Spleen (tissue), 11 donors: ENCODE data around the gene ZBTB7C. TPM values are rescaled to one million over a fixed set of nuclear protein-coding genes. Genes with fewer than 3 reads are reported as not detected.

Source experiments
- DNase-seq: peaks from one replicate; pipeline ENCODE4 v3.0.0-alpha.2; 2020
- H3K27ac ChIP-seq, 8 donors: fragments of 200-600 bp; sonication (generic) in 7 of 8; 1 replicate in 4 of 8; 2 replicates in 4 of 8; pipeline versions ENCODE4 v1.5.0 to v1.8.0; 2016 to 2021; ENCODE audit warnings: inconsistent platforms in 4 of 8, mild to moderate bottlenecking in 4 of 8, moderate library complexity in 1 of 8
- H3K27me3 ChIP-seq, 7 donors: fragments of 200-600 bp; sonication (generic) in 6 of 7; replicated peaks in 1 of 7; 1 replicate in 4 of 7; 2 replicates in 3 of 7; pipeline versions ENCODE4 v1.5.0 to v1.8.0; 2016 to 2021; ENCODE audit warnings: inconsistent platforms in 3 of 7, mild to moderate bottlenecking in 1 of 7
- H3K36me3 ChIP-seq, 6 donors: fragments of 200-600 bp; sonication (generic) in 5 of 6; 1 replicate in 4 of 6; 2 replicates in 2 of 6; pipeline versions ENCODE4 v1.5.0 to v1.8.0; 2016 to 2021; ENCODE audit warnings: inconsistent platforms in 2 of 6
- H3K4me1 ChIP-seq, 6 donors: fragments of 200-600 bp; sonication (generic) in 5 of 6; 1 replicate in 3 of 6; 2 replicates in 3 of 6; pipeline versions ENCODE4 v1.5.0 to v1.8.0; 2016 to 2021; ENCODE audit warnings: inconsistent platforms in 3 of 6
- H3K4me3 ChIP-seq, 8 donors: fragments of 200-600 bp; sonication (generic) in 7 of 8; 1 replicate in 4 of 8; 2 replicates in 4 of 8; pipeline versions ENCODE4 v1.5.0 to v1.8.0; 2016 to 2021; ENCODE audit warnings: inconsistent platforms in 4 of 8, mild to moderate bottlenecking in 4 of 8, moderate library complexity in 2 of 8
- H3K9me3 ChIP-seq, 8 donors: fragments of 200-600 bp; sonication (generic) in 7 of 8; 1 replicate in 4 of 8; 2 replicates in 4 of 8; pipeline versions ENCODE4 v1.5.0 to v1.8.0; 2016 to 2021; ENCODE audit warnings: inconsistent platforms in 4 of 8
- CTCF ChIP-seq, 11 experiments: fragments of 200-600 bp in 7 of 11; fragments of 450-650 bp in 4 of 11; sonication (generic) in 4 of 11; IDR thresholded peaks in 8 of 11; conservative IDR thresholded peaks in 3 of 11; 1 replicate in 7 of 11; 2 replicates in 4 of 11; pipeline versions ENCODE4 v1.4.0 to v1.8.0; 2016 to 2021; ENCODE audit warnings: antibody characterized with exemption in 11 of 11, inconsistent platforms in 4 of 11, mild to moderate bottlenecking in 1 of 11
- POLR2A ChIP-seq, 3 donors: fragments of 450-650 bp; IDR thresholded peaks; one replicate each; pipeline ENCODE4 v1.5.1; 2017; ENCODE audit warnings: antibody characterized with exemption in 3 of 3, mild to moderate bottlenecking in 1 of 3
- POLR2AphosphoS5 ChIP-seq, 3 donors: sonication (generic); formaldehyde crosslinking; IDR thresholded peaks; one replicate each; pipeline ENCODE4 v1.5.1; 2017; ENCODE audit warnings: antibody characterized with exemption in 3 of 3
- whole genome bisulfite sequencing, 5 donors: extraction: QIAGEN DNeasy Blood & Tissue Kit in 3 of 5; methylation state at CpG; one replicate each; pipeline versions ENCODE4 v1.1.5 to v1.1.7; 2013 to 2018; 5-methylcytosine and 5-hydroxymethylcytosine counted together
- intact Hi-C: fragments of 100-400 bp; cut with DNase I; formaldehyde crosslinking; loops from one replicate; pipeline ENCODE4 v1.15.0; 2023; ENCODE audit warnings: low total_unique reads
- polyA plus RNA-seq, 3 donors: library from polyadenylated mRNA; stranded (reverse); fragments of 200-250 nt; gene quantifications; one replicate each; pipeline ENCODE4 v1.2.1, GENCODE V29; 2013
- total RNA-seq, 7 donors: library from RNA; depleted of rRNA in 3 of 7; stranded (reverse); fragments of >200 nt in 3 of 7; fragmentation: NEBNext Ultra II Directional in 4 of 7; extraction: Animal tissue kit (Norgen Biotek cat#: 25700) in 4 of 7; gene quantifications; one replicate each; pipeline versions ENCODE4 v1.1.0 to v1.2.1, GENCODE V29; 2016 to 2021
- donor health status: healthy with polysubstance abuse.
- donor health status: DM: no; HTN: no; CAD: no; lungs with moderate emphysema.
- donor health status: DM: no; HTN: no; CAD: no.
- donor health status: Bipolar disorder and iron deficiency.
- donor health status: healthy.
- donor health status: DM: no; HTN: no; CAD: no.
- donor health status: DM: yes; HTN: yes; CAD: no.

ZBTB7C gene
- total and polyA plus RNA-seq, 10 donors: 1.00 to 64.2 (median 18.8) TPM

- 80 to 100% (median 93%) methylated on average over 2 to 3 of the region's 3 CpGs for WGBS, 5 donors
- Histone ChIP-seq H3K27me3 (peaks cover 0 to 7% (median 0%) of the 10 kb centered on the region in 7 donors), H3K36me3 (no peaks in the 10 kb centered on the region), H3K4me1 (peaks cover 2 to 30% (median 11%) of the 10 kb centered on the region in 6 donors), H3K4me3 (no peak overlapping the region), H3K9me3 (no peaks in the 10 kb centered on the region), H3K27ac (no peak overlapping the region)
- peak; percentile 40 for DNase-seq
- intact Hi-C loops: no loop called here
- TF ChIP-seq CTCF (IDR thresholded peaks at IDR 0.05 in 8 of 11, conservative IDR thresholded peaks at IDR 0.05 in 3 of 11) (no peak), POLR2AphosphoS5 (IDR thresholded peaks at IDR 0.05) (no peak), POLR2A (IDR thresholded peaks at IDR 0.05) (no peak)
These were observed 74.3 kb downstream of the ZBTB7C start for GRCh38 chr18:48334845-48335244.

- TF ChIP-seq POLR2AphosphoS5 (IDR thresholded peaks at IDR 0.05) (peak in 1 of 3 donors; percentile 40), CTCF (IDR thresholded peaks at IDR 0.05 in 8 of 11, conservative IDR thresholded peaks at IDR 0.05 in 3 of 11) (no peak), POLR2A (IDR thresholded peaks at IDR 0.05) (no peak)
- Histone ChIP-seq H3K27me3 (peaks cover 0 to 7% (median 0%) of the 10 kb centered on the region in 7 donors), H3K36me3 (no peaks in the 10 kb centered on the region), H3K4me1 (peaks cover 2 to 30% (median 11%) of the 10 kb centered on the region in 6 donors), H3K27ac (no peak overlapping the region), H3K9me3 (no peaks in the 10 kb centered on the region), H3K4me3 (no peak overlapping the region)
- intact Hi-C loops: no loop called here
- DNase-seq: peak; percentile 57
- WGBS, 5 donors: 0 to 26% (median 19%) methylated on average over 2 to 4 of the region's 4 CpGs
These were observed 75.6 kb downstream of the ZBTB7C start for GRCh38 chr18:48333563-48333962.

GRCh38 chr18:48330016-48330991 is 78.9 kb downstream of the ZBTB7C start:
- intact Hi-C loops: no loop called here

More at GRCh38 chr18:48330016-48330991, 78.9 kb downstream of the ZBTB7C start:
- no peak overlapping the region for H3K27ac ChIP-seq
- peaks cover 0 to 7% (median 0%) of the 10 kb centered on the region in 7 donors for H3K27me3 ChIP-seq
- peak; percentile 43 for DNase-seq
- no peaks in the 10 kb centered on the region for H3K36me3 ChIP-seq
- 71 to 88% (median 82%) methylated on average over 8 of the region's 8 CpGs for WGBS, 5 donors
- TF ChIP-seq POLR2AphosphoS5 (IDR thresholded peaks at IDR 0.05): no peak
- no peak for TF ChIP-seq CTCF (IDR thresholded peaks at IDR 0.05 in 8 of 11, conservative IDR thresholded peaks at IDR 0.05 in 3 of 11)
- no peak for TF ChIP-seq POLR2A (IDR thresholded peaks at IDR 0.05)
- no peaks in the 10 kb centered on the region for H3K9me3 ChIP-seq
- peaks cover 2 to 14% (median 10%) of the 10 kb centered on the region in 6 donors for H3K4me1 ChIP-seq
- H3K4me3 ChIP-seq: no peak overlapping the region
